IMR-90 (cell line): Measurements from ENCODE around the gene SEMA6C. TPM values are rescaled to one million over a fixed set of nuclear protein-coding genes. Genes with fewer than 3 reads are reported as not detected.

Experiments
- ATAC-seq: fragments of 200-7000 bp; cut with Tn5 transposase; 2 replicates; pipeline ENCODE4 v1.9.1; 2020; ENCODE audit warnings: low read depth, mild to moderate bottlenecking, moderate library complexity
- BruUV-seq: library from RNA; stranded (reverse); fragments of 400-500 nt; replicated peaks from 2 replicates; lab custom pipeline; 2021; lab: Mats Ljungman, UMichigan
- CTCF ChIA-PET: fragments of 300-600 bp; formaldehyde crosslinking; extraction: SDS; loops from one replicate; lab custom pipeline; 2021; ENCODE audit warnings: antibody characterized with exemption; lab: Yijun Ruan, JAX
- POLR2A ChIA-PET: fragments of 300-600 bp; sonication (Branson Sonifier 250); formaldehyde crosslinking; loops from one replicate; lab custom pipeline; 2022; ENCODE audit warnings: antibody characterized with exemption; ENCODE audit not compliant: unreplicated experiment; lab: Charles Lee
- DNase-seq: peaks from one replicate; pipeline ENCODE4 v3.0.0; 2013
- H2AFZ ChIP-seq: replicated peaks from 2 replicates; pipeline ENCODE3; 2013; ENCODE audit warnings: low read length, mild to moderate bottlenecking; ENCODE audit not compliant: poor library complexity
- H2AK5ac ChIP-seq: 2 replicates; pipeline ENCODE4 v1.6.1; 2013; ENCODE audit warnings: low read depth, low read length, inconsistent platforms
- H2AK9ac ChIP-seq: replicated peaks from 2 replicates; pipeline ENCODE3; 2013; ENCODE audit warnings: mild to moderate bottlenecking, low read depth, low read length, moderate library complexity; ENCODE audit not compliant: poor library complexity
- H2BK120ac ChIP-seq: 2 replicates; pipeline ENCODE4 v1.6.1; 2013; ENCODE audit warnings: low read depth, low read length, inconsistent platforms
- H2BK15ac ChIP-seq: 3 replicates; pipeline ENCODE4 v1.6.1; 2013; ENCODE audit warnings: low read depth, low read length, inconsistent platforms
- H2BK20ac ChIP-seq: 2 replicates; pipeline ENCODE4 v1.6.1; 2013; ENCODE audit warnings: low read depth, mild to moderate bottlenecking, inconsistent platforms, low read length, moderate library complexity
- H2BK5ac ChIP-seq: 2 replicates; pipeline ENCODE4 v1.6.1; 2013; ENCODE audit warnings: mild to moderate bottlenecking, low read depth, low read length, inconsistent platforms; ENCODE audit not compliant: poor library complexity, severe bottlenecking
- H3K14ac ChIP-seq: replicated peaks from 2 replicates; pipeline ENCODE4 v1.6.1; 2013; ENCODE audit warnings: low read depth, low read length, inconsistent platforms
- H3K18ac ChIP-seq: 2 replicates; pipeline ENCODE4 v1.6.1; 2013; ENCODE audit warnings: low read depth, low read length, control low read depth
- H3K23ac ChIP-seq: 2 replicates; pipeline ENCODE4 v1.6.1; 2013; ENCODE audit warnings: low read depth, low read length, inconsistent platforms
- H3K27ac ChIP-seq: 2 replicates; pipeline ENCODE4 v1.5.1; 2013; ENCODE audit warnings: mild to moderate bottlenecking, control low read depth, low read length; ENCODE audit not compliant: insufficient read depth
- H3K27me3 ChIP-seq: 2 replicates; pipeline ENCODE4 v1.6.1; 2013; ENCODE audit warnings: low read length; ENCODE audit not compliant: control insufficient read depth, insufficient read depth
- H3K36me3 ChIP-seq: 2 replicates; pipeline ENCODE4 v1.6.1; 2013; ENCODE audit warnings: low read length, mixed read lengths; ENCODE audit not compliant: control insufficient read depth, insufficient read depth
- H3K4ac ChIP-seq: 2 replicates; pipeline ENCODE4 v1.6.1; 2013; ENCODE audit warnings: low read depth, low read length, inconsistent platforms
- H3K4me1 ChIP-seq: 2 replicates; pipeline ENCODE4 v1.6.1; 2013; ENCODE audit warnings: low read length, mixed read lengths; ENCODE audit not compliant: control insufficient read depth, insufficient read depth
- H3K4me2 ChIP-seq: 2 replicates; pipeline ENCODE4 v1.6.1; 2013; ENCODE audit warnings: low read depth, mild to moderate bottlenecking, control low read depth, low read length, moderate library complexity
- H3K4me3 ChIP-seq: 2 replicates; pipeline ENCODE4 v1.5.1; 2013; ENCODE audit warnings: low read depth, mild to moderate bottlenecking, control low read depth, low read length, moderate library complexity; ENCODE audit not compliant: insufficient read depth
- H3K56ac ChIP-seq: 2 replicates; pipeline ENCODE4 v1.6.1; 2013; ENCODE audit warnings: low read length, inconsistent platforms; ENCODE audit not compliant: insufficient read depth; ENCODE audit errors: extremely low read depth
- H3K79me1 ChIP-seq, 2 experiments: 2 replicates each; pipeline ENCODE4 v1.6.1; 2013; ENCODE audit warnings: low read length in 2 of 2, inconsistent platforms in 1 of 2, low read depth in 1 of 2
- H3K9ac ChIP-seq: 2 replicates; pipeline ENCODE4 v1.6.1; 2013; ENCODE audit warnings: low read depth, low read length, control low read depth
- H3K9me1 ChIP-seq: 2 replicates; pipeline ENCODE4 v1.6.1; 2013; ENCODE audit warnings: low read length, inconsistent platforms; ENCODE audit not compliant: insufficient read depth
- H3K9me3 ChIP-seq: 2 replicates; pipeline ENCODE4 v1.6.1; 2013; ENCODE audit warnings: low read length; ENCODE audit not compliant: control insufficient read depth, insufficient read depth
- H4K20me1 ChIP-seq: 2 replicates; pipeline ENCODE4 v1.6.1; 2013; ENCODE audit warnings: low read length, inconsistent platforms; ENCODE audit not compliant: insufficient read depth
- H4K5ac ChIP-seq: 2 replicates; pipeline ENCODE4 v1.6.1; 2013; ENCODE audit warnings: mild to moderate bottlenecking, low read depth, low read length, control low read depth
- H4K8ac ChIP-seq, 2 experiments: 2 replicates each; pipeline ENCODE4 v1.6.1; 2013; ENCODE audit warnings: low read depth in 2 of 2, low read length in 2 of 2, control low read depth in 1 of 2, inconsistent platforms in 1 of 2
- H4K91ac ChIP-seq: 2 replicates; pipeline ENCODE4 v1.6.1; 2013; ENCODE audit warnings: low read depth, low read length, inconsistent platforms; ENCODE audit not compliant: insufficient read depth
- CTCF ChIP-seq: conservative IDR thresholded peaks from 2 replicates; pipeline ENCODE4 v1.5.1; 2012; ENCODE audit warnings: mild to moderate bottlenecking, low read depth, low read length, improper control_type of control experiment
- FOS ChIP-seq: fragments of 150-350 bp; IDR thresholded peaks from 2 replicates; pipeline ENCODE4 v1.6.1; 2016; ENCODE audit warnings: low read depth, low read length
- NFE2L2 ChIP-seq: fragments of 150-350 bp; IDR thresholded peaks from 2 replicates; pipeline ENCODE4 v1.6.1; 2016; ENCODE audit warnings: low read depth, mild to moderate bottlenecking, low read length
- POLR2A ChIP-seq: IDR thresholded peaks from 2 replicates; pipeline ENCODE4 v1.6.1; 2012; ENCODE audit warnings: mild to moderate bottlenecking, low read depth, low read length
- RAD21 ChIP-seq: IDR thresholded peaks from 2 replicates; pipeline ENCODE4 v1.6.1; 2012; ENCODE audit warnings: low read length, improper control_type of control experiment
- RCOR1 ChIP-seq: IDR thresholded peaks from 2 replicates; pipeline ENCODE4 v1.6.1; 2012; ENCODE audit warnings: mild to moderate bottlenecking, low read length, improper control_type of control experiment; ENCODE audit not compliant: insufficient replicate concordance
- SMC3 ChIP-seq: fragments of 150-350 bp; IDR thresholded peaks from 2 replicates; pipeline ENCODE4 v1.6.1; 2016; ENCODE audit warnings: low read depth, mild to moderate bottlenecking, antibody characterized with exemption, low read length, moderate library complexity
- WGBS, 2 experiments: methylation state at CpG; one replicate each; pipeline versions ENCODE4 v1.1.5 to v1.1.7; 2013; ENCODE audit warnings: missing lambda C conversion rate in 2 of 2; ENCODE audit not compliant: insufficient read length in 1 of 2; ENCODE audit errors: extremely low coverage in 2 of 2; 5-methylcytosine and 5-hydroxymethylcytosine counted together
- dilution Hi-C: fragments of 300-500 bp; cut with HindIII; formaldehyde crosslinking; loops from one replicate; pipeline ENCODE4 v1.14.3; 2018; ENCODE audit warnings: low sequenced_read_pairs; ENCODE audit not compliant: unreplicated experiment
- in situ Hi-C: fragments of 300-500 bp; cut with MboI; formaldehyde crosslinking; loops from 3 replicates; pipeline ENCODE4 v1.14.3; 2019; ENCODE audit warnings: low sequenced_read_pairs, inconsistent platforms, mixed read lengths
- intact Hi-C: fragments of 100-400 bp; cut with micrococcal nuclease; formaldehyde crosslinking; loops from 2 replicates; pipeline ENCODE4 v1.10.0; 2022
- polyA plus RNA-seq, 3 experiments: library from polyadenylated mRNA; depleted of rRNA; stranded (reverse); fragments of >200 nt; gene quantifications; 2 replicates each; pipeline ENCODE4 v1.2.3, GENCODE V29; 2012; ENCODE audit warnings: low replicate concordance in 1 of 3
- total RNA-seq: library from RNA; depleted of rRNA; stranded (reverse); fragments of >200 nt; gene quantifications from 2 replicates; pipeline ENCODE4 v1.2.3, GENCODE V29; 2012
- TF ChIP-seq, protein P1 (sequence below): fragments of 150-350 bp; IDR thresholded peaks from 2 replicates; pipeline ENCODE4 v1.6.1; 2016; ENCODE audit warnings: low read depth, mild to moderate bottlenecking, low read length, moderate library complexity, borderline replicate concordance
- TF ChIP-seq, protein P2 (sequence below): fragments of 150-350 bp; IDR thresholded peaks from 2 replicates; pipeline ENCODE4 v1.6.1; 2017; ENCODE audit warnings: mild to moderate bottlenecking, antibody characterized with exemption, low read length, low read depth

The SEMA6C gene
- total and polyA plus RNA-seq, 2 of the 4 experiments (the other 2 are of a cell fraction), result 0.36 to 2.0 TPM

- Histone ChIP-seq H4K20me1 (no peaks in the 10 kb centered on the region), H2AFZ (no peak overlapping the region), H2BK20ac (no peak overlapping the region), H2BK5ac (no peak overlapping the region), H3K4me2 (peak overlapping the region; percentile 83; the same call in 1 of the 2 replicates), H3K4ac (peak overlapping the region; percentile 87; the same call in 1 of the 2 replicates), H4K91ac (no peak overlapping the region), H3K18ac (no peak overlapping the region), H2AK5ac (peak overlapping the region; percentile 44; the same call in 1 of the 2 replicates), H3K36me3 (peaks cover 23% of the 10 kb centered on the region), H4K5ac (no peak overlapping the region), H2BK120ac (no peak overlapping the region), H2BK15ac (no peak overlapping the region), H3K9ac (peak overlapping the region; percentile 90; the same call in 1 of the 2 replicates), H3K27ac (no peak overlapping the region), H3K79me1 (peaks cover 10 to 43% of the 10 kb centered on the region in 2 experiments), H3K14ac (peak overlapping the region; percentile 93; the same call in 1 of the 2 replicates), H3K4me3 (peak overlapping the region; percentile 65; the same call in 1 of the 2 replicates), H3K23ac (0 out of 2 replicates have a peak overlapping the region, but pooled peaks have one; percentile 97), H3K56ac (no peak overlapping the region), H3K9me1 (peaks cover 3% of the 10 kb centered on the region; the same call in 1 of the 2 replicates), H3K4me1 (peaks cover 4% of the 10 kb centered on the region), H2AK9ac (peak overlapping the region; percentile 59), H3K27me3 (no peaks in the 10 kb centered on the region), H3K9me3 (no peaks in the 10 kb centered on the region), H4K8ac (0 out of 4 replicates have a peak overlapping the region, but pooled peaks of 1 of the 2 experiments have one; percentile 96)
- intact Hi-C loops, result no loop called here
- no peak for ATAC-seq
- in situ Hi-C loops, result no loop called here
- no peak for DNase-seq
- BruUV-seq, result no TSS peak
- dilution Hi-C loops, result no loop called here
- TF ChIP-seq FOS (no peak), POLR2A (no peak), RAD21 (no peak), NFE2L2 (no peak), CTCF (no peak), RCOR1 (no peak), SMC3 (no peak)
- TF ChIP-seq, protein P1, sequence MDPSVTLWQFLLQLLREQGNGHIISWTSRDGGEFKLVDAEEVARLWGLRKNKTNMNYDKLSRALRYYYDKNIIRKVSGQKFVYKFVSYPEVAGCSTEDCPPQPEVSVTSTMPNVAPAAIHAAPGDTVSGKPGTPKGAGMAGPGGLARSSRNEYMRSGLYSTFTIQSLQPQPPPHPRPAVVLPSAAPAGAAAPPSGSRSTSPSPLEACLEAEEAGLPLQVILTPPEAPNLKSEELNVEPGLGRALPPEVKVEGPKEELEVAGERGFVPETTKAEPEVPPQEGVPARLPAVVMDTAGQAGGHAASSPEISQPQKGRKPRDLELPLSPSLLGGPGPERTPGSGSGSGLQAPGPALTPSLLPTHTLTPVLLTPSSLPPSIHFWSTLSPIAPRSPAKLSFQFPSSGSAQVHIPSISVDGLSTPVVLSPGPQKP, result no peak
- TF ChIP-seq, protein P2, sequence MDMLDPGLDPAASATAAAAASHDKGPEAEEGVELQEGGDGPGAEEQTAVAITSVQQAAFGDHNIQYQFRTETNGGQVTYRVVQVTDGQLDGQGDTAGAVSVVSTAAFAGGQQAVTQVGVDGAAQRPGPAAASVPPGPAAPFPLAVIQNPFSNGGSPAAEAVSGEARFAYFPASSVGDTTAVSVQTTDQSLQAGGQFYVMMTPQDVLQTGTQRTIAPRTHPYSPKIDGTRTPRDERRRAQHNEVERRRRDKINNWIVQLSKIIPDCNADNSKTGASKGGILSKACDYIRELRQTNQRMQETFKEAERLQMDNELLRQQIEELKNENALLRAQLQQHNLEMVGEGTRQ, result no peak
- ChIA-PET POLR2A (no interaction called here), CTCF (interaction anchor here (0.7 kb wide), 1 partner anchor 67 kb away, joined by 3 read pairs; no protein-coding TSS in a partner anchor)
- no CpG with 5 or more reads among the region's 6 CpGs for WGBS, 2 experiments
Observed at GRCh38 chr1:151167116-151167515, 20.7 kb upstream of the SEMA6C start.
